OCI-LY1 (cell line): ENCODE data around the gene MAST3.

Experiments used
- H2AFZ ChIP-seq: fragments of 200-600 bp; sonication (generic), shearing (Covaris generic); 2 replicates; pipeline ENCODE4 v1.6.0; 2014; ENCODE audit warnings: antibody characterized with exemption, mild to moderate bottlenecking, low read length
- H3F3A ChIP-seq: fragments of 200-600 bp; sonication (generic), shearing (Covaris generic); 2 replicates; pipeline ENCODE4 v1.6.0; 2014; ENCODE audit warnings: mild to moderate bottlenecking, antibody characterized with exemption, low read length, moderate library complexity; ENCODE audit not compliant: insufficient read depth
- H3K27ac ChIP-seq: fragments of 200-600 bp; sonication (generic); 2 replicates; pipeline ENCODE4 v1.5.1; 2014; ENCODE audit warnings: low read length, mixed run types, mild to moderate bottlenecking, low read depth; ENCODE audit not compliant: poor library complexity, severe bottlenecking
- H3K27me3 ChIP-seq: fragments of 200-600 bp; sonication (generic); 2 replicates; pipeline ENCODE4 v1.6.0; 2014; ENCODE audit warnings: antibody characterized with exemption, mild to moderate bottlenecking, low read length, moderate library complexity; ENCODE audit not compliant: insufficient read depth
- H3K36me3 ChIP-seq: fragments of 200-600 bp; sonication (generic); 2 replicates; pipeline ENCODE4 v1.6.1; 2014; ENCODE audit warnings: mild to moderate bottlenecking, antibody characterized with exemption, low read length, moderate library complexity, mixed read lengths; ENCODE audit not compliant: insufficient read depth
- H3K4me1 ChIP-seq: fragments of 200-600 bp; sonication (generic); 2 replicates; pipeline ENCODE4 v1.5.1; 2014; ENCODE audit warnings: mild to moderate bottlenecking, low read length, moderate library complexity; ENCODE audit not compliant: insufficient read depth, severe bottlenecking
- H3K4me2 ChIP-seq: fragments of 200-600 bp; sonication (generic), shearing (Covaris generic); 2 replicates; pipeline ENCODE4 v1.6.1; 2014; ENCODE audit warnings: low read length
- H3K4me3 ChIP-seq: fragments of 200-600 bp; sonication (generic); 2 replicates; pipeline ENCODE4 v1.5.1; 2014; ENCODE audit warnings: low read length, low read depth, mild to moderate bottlenecking, mixed read lengths; ENCODE audit not compliant: poor library complexity, severe bottlenecking
- H3K79me2 ChIP-seq: fragments of 200-600 bp; shearing (Covaris generic); 2 replicates; pipeline ENCODE4 v1.6.1; 2016; ENCODE audit warnings: mixed run types, low read length, mixed read lengths; ENCODE audit not compliant: insufficient read depth
- H3K9ac ChIP-seq: fragments of 200-600 bp; sonication (generic), shearing (Covaris generic); 2 replicates; pipeline ENCODE4 v1.6.1; 2014; ENCODE audit warnings: mild to moderate bottlenecking, low read length, mixed read lengths
- H3K9me2 ChIP-seq: fragments of 200-600 bp; sonication (generic), shearing (Covaris generic); 2 replicates; pipeline ENCODE4 v1.6.1; 2014; ENCODE audit warnings: low read depth, mild to moderate bottlenecking, low read length, mixed read lengths
- H3K9me3 ChIP-seq: fragments of 200-600 bp; shearing (Covaris generic); 2 replicates; pipeline ENCODE4 v1.6.1; 2014; ENCODE audit warnings: low read length, mixed read lengths
- H4K20me1 ChIP-seq: fragments of 200-600 bp; sonication (generic), shearing (Covaris generic); 2 replicates; pipeline ENCODE4 v1.6.0; 2016; ENCODE audit warnings: mild to moderate bottlenecking, low read length; ENCODE audit not compliant: insufficient read depth
- EZH2 ChIP-seq: fragments of 200-600 bp; sonication (generic), shearing (Covaris generic); IDR thresholded peaks from 2 replicates; pipeline ENCODE4 v1.8.0; 2017; ENCODE audit warnings: borderline replicate concordance, mixed run types, mild to moderate bottlenecking, antibody characterized with exemption, low read length, moderate library complexity, mixed read lengths
- TF ChIP-seq, protein P1 (sequence below): fragments of 200-600 bp; sonication (generic), shearing (Covaris generic); IDR thresholded peaks from 2 replicates; pipeline ENCODE4 v1.5.1; 2017; ENCODE audit warnings: mild to moderate bottlenecking, antibody characterized with exemption, low read length, moderate library complexity, mixed read lengths

The MAST3 gene

DNA sequence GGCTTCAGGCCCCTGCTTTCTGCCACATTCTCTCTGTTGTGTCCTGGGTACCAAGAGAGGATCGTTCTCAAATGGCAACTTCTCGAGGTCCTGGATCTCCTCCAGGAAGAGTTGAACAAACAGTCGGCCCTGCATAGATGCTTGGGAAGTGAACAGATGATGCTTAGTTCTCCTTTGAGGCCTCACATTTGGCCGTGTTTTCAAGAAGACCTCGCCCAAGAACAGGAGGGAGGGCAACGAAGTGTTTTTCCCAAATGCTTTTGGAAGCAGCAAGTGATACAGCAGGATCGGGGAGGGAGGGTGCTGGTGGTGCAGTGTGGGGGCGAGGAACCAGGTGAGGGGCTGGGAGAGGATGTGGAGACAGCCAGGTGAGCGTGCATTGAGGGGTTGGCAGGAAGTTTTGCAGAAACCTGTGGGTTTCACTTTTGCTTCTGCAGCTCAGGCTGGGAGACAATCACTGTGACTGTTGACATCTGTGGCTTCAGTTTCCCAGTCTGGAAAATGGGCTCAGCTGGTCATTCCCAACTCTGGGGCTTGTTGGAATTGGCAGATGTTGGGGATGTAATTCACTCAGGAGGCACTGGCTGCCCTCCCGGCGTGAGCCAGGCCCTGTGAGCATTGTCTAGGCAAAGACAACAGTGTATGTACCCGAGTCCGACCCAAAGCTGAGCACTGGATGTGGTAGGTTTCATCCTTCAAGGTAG, 21.6 kb downstream of the MAST3 start:
- H3K9me3 ChIP-seq, result no peaks in the 10 kb centered on the region
- H3K36me3 ChIP-seq, result peaks cover 31% of the 10 kb centered on the region
- H4K20me1 ChIP-seq, result no peaks in the 10 kb centered on the region
- peak overlapping the region; percentile 78 for H3K9ac ChIP-seq
- H3K79me2 ChIP-seq, result no peaks in the 10 kb centered on the region
- no peaks in the 10 kb centered on the region for H3K9me2 ChIP-seq
- no peaks in the 10 kb centered on the region for H3F3A ChIP-seq
- H3K4me2 ChIP-seq, result peak overlapping the region; percentile 84
- peak overlapping the region; percentile 73 for H3K27ac ChIP-seq
- H3K27me3 ChIP-seq, result no peaks in the 10 kb centered on the region
- H3K4me3 ChIP-seq, result peak overlapping the region; percentile 84
- peaks cover 27% of the 10 kb centered on the region for H3K4me1 ChIP-seq
- no peak overlapping the region for H2AFZ ChIP-seq
- TF ChIP-seq EZH2, result no peak
- TF ChIP-seq, protein P1, sequence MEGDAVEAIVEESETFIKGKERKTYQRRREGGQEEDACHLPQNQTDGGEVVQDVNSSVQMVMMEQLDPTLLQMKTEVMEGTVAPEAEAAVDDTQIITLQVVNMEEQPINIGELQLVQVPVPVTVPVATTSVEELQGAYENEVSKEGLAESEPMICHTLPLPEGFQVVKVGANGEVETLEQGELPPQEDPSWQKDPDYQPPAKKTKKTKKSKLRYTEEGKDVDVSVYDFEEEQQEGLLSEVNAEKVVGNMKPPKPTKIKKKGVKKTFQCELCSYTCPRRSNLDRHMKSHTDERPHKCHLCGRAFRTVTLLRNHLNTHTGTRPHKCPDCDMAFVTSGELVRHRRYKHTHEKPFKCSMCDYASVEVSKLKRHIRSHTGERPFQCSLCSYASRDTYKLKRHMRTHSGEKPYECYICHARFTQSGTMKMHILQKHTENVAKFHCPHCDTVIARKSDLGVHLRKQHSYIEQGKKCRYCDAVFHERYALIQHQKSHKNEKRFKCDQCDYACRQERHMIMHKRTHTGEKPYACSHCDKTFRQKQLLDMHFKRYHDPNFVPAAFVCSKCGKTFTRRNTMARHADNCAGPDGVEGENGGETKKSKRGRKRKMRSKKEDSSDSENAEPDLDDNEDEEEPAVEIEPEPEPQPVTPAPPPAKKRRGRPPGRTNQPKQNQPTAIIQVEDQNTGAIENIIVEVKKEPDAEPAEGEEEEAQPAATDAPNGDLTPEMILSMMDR, result no peak

DNA sequence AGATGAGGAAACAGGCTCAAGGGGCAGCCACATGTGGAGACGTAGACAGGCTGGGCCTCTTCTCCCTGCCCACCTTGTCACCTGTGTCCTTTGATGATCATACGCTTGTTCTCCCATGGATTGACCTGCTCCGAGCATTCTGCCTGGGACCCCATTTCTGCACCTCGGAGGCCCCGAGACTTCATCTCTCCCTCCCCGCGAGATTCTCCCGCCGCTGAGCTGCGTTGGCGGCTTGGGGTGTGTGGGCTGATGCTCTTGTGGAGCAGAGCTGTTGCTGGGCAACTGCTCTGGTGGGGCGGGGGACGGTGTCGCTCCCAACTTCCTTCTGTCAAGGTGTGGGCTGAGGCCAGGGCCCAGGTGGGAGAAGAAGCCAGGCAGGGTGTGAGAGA, 22.1 kb downstream of the MAST3 start:
- Histone ChIP-seq H3K36me3 (peaks cover 34% of the 10 kb centered on the region), H3K27ac (peak overlapping the region; percentile 73), H3K27me3 (no peaks in the 10 kb centered on the region), H3K4me1 (peaks cover 27% of the 10 kb centered on the region), H3K9ac (peak overlapping the region; percentile 78; the same call in 1 of the 2 replicates), H3K9me2 (no peaks in the 10 kb centered on the region), H4K20me1 (no peaks in the 10 kb centered on the region), H3F3A (no peaks in the 10 kb centered on the region), H3K79me2 (no peaks in the 10 kb centered on the region), H3K9me3 (no peaks in the 10 kb centered on the region), H3K4me3 (peak overlapping the region; percentile 84), H3K4me2 (peak overlapping the region; percentile 84), H2AFZ (no peak overlapping the region)
- TF ChIP-seq, protein P1, result no peak
- TF ChIP-seq EZH2, result no peak

- Histone ChIP-seq H3K36me3 (peaks cover 34% of the 10 kb centered on the region), H3K27ac (peak overlapping the region; percentile 73), H3K4me3 (no peak overlapping the region), H3K79me2 (no peaks in the 10 kb centered on the region), H3F3A (no peaks in the 10 kb centered on the region), H3K4me1 (peaks cover 27% of the 10 kb centered on the region), H3K9ac (no peak overlapping the region), H4K20me1 (no peaks in the 10 kb centered on the region), H3K27me3 (no peaks in the 10 kb centered on the region), H2AFZ (no peak overlapping the region), H3K9me3 (no peaks in the 10 kb centered on the region), H3K9me2 (no peaks in the 10 kb centered on the region), H3K4me2 (peak overlapping the region; percentile 84; the same call in 1 of the 2 replicates)
- TF ChIP-seq EZH2, result no peak
- TF ChIP-seq, protein P1, result no peak
These were observed 22.5 kb downstream of the MAST3 start for GRCh38 chr19:18120127-18120526.
